Skeletal muscle tissue (tissue), 4 donors: ENCODE data around the gene CHPF. TPM values are rescaled to one million over a fixed set of nuclear protein-coding genes. Genes with fewer than 3 reads are reported as not detected.

Experiments used
- H3K27ac ChIP-seq: one replicate; pipeline ENCODE4 v1.7.0; 2013; ENCODE audit warnings: mild to moderate bottlenecking, low read depth, low read length, inconsistent platforms
- H3K27me3 ChIP-seq, 3 donors: one replicate each; pipeline ENCODE4 v1.7.0; 2013; ENCODE audit warnings: low read length in 3 of 3; ENCODE audit not compliant: control insufficient read depth in 3 of 3, insufficient read depth in 3 of 3
- H3K36me3 ChIP-seq, 3 donors: one replicate each; pipeline ENCODE4 v1.7.0; 2013; ENCODE audit warnings: low read length in 3 of 3; ENCODE audit not compliant: control insufficient read depth in 3 of 3, insufficient read depth in 3 of 3
- H3K4me1 ChIP-seq, 3 donors: one replicate each; pipeline ENCODE4 v1.7.0; 2013; ENCODE audit warnings: low read length in 3 of 3, mild to moderate bottlenecking in 3 of 3; ENCODE audit not compliant: control insufficient read depth in 3 of 3, insufficient read depth in 3 of 3
- H3K4me3 ChIP-seq, 3 donors: one replicate each; pipeline ENCODE4 v1.7.0; 2013; ENCODE audit warnings: low read length in 3 of 3
- H3K9ac ChIP-seq, 3 donors: one replicate each; pipeline ENCODE4 v1.7.0; 2013; ENCODE audit warnings: low read length in 3 of 3, mild to moderate bottlenecking in 3 of 3, moderate library complexity in 2 of 3, low read depth in 1 of 3
- H3K9me3 ChIP-seq, 3 donors: one replicate each; pipeline ENCODE4 v1.7.0; 2013; ENCODE audit warnings: low read length in 3 of 3; ENCODE audit not compliant: control insufficient read depth in 3 of 3
- total RNA-seq: library from RNA; depleted of rRNA; stranded (reverse); fragments of >200 nt; gene quantifications from one replicate; pipeline ENCODE4 v1.2.3, GENCODE V29; 2014
- donor health status: Osteomylitis.

CHPF gene
- total RNA-seq, 1 donor from 2014 or later, result 33.4 TPM

- H3K27ac ChIP-seq, result no peak overlapping the region
- H3K4me3 ChIP-seq, result no peak overlapping the region
- peaks cover 0 to 8% (median 0%) of the 10 kb centered on the region in 3 donors for H3K27me3 ChIP-seq
- H3K4me1 ChIP-seq, result peaks cover 15 to 29% (median 20%) of the 10 kb centered on the region in 3 donors
- H3K36me3 ChIP-seq, result peaks cover 0 to 1% (median under 1%) of the 10 kb centered on the region in 3 donors
- no peak overlapping the region for H3K9ac ChIP-seq
- no peaks in the 10 kb centered on the region for H3K9me3 ChIP-seq
Measured at GRCh38 chr2:219574484-219575311, 31.1 kb upstream of the CHPF start.

GRCh38 chr2:219573166-219573565 lies 29.6 kb upstream of the CHPF start:
- Histone ChIP-seq H3K9ac (no peak overlapping the region), H3K4me3 (no peak overlapping the region), H3K4me1 (peaks cover 12 to 29% (median 25%) of the 10 kb centered on the region in 3 donors), H3K36me3 (peaks cover 0 to 5% (median 2%) of the 10 kb centered on the region in 3 donors), H3K27ac (no peak overlapping the region), H3K9me3 (no peaks in the 10 kb centered on the region), H3K27me3 (peaks cover 0 to 8% (median 0%) of the 10 kb centered on the region in 3 donors)

GRCh38 chr2:219572237-219573001 lies 28.8 kb upstream of the CHPF start, which contains the start of gene INHA:
INHA (plus strand) TSS chr2:219572310; CDS start chr2:219572375, 65 bp downstream.
- Histone ChIP-seq H3K36me3 (peaks cover 0 to 12% (median 6%) of the 10 kb centered on the region in 3 donors), H3K27ac (peak within 1 kb of the TSS; percentile 82), H3K9me3 (no peaks in the 10 kb centered on the region), H3K4me1 (peaks cover 12 to 29% (median 25%) of the 10 kb centered on the region in 3 donors), H3K27me3 (peaks cover 0 to 8% (median 0%) of the 10 kb centered on the region in 3 donors), H3K9ac (peak within 1 kb of the TSS; percentile 76 to 83 (median 81)), H3K4me3 (peak within 1 kb of the TSS in 2 of 3 donors; percentile 65 to 76)

GRCh38 chr2:219571311-219572236 lies 28.0 kb upstream of the CHPF start, which contains the start of gene OBSL1:
OBSL1 (minus strand) TSS chr2:219571539; CDS start chr2:219571232, 307 bp downstream.
- Histone ChIP-seq H3K27me3 (peaks cover 0 to 3% (median 0%) of the 10 kb centered on the region in 3 donors), H3K9me3 (no peaks in the 10 kb centered on the region), H3K4me3 (peak within 1 kb of the TSS; percentile 54 to 77 (median 76)), H3K4me1 (peaks cover 12 to 29% (median 25%) of the 10 kb centered on the region in 3 donors), H3K36me3 (peaks cover 5 to 19% (median 14%) of the 10 kb centered on the region in 3 donors), H3K27ac (peak within 1 kb of the TSS; percentile 82), H3K9ac (peak within 1 kb of the TSS; percentile 77 to 89 (median 83))

GRCh38 chr2:219570924-219571310 lies 27.3 kb upstream of the CHPF start:
- H3K4me3 ChIP-seq, result peak overlapping the region; percentile 54 to 77 (median 76)
- peaks cover 12 to 25% (median 23%) of the 10 kb centered on the region in 3 donors for H3K4me1 ChIP-seq
- no peaks in the 10 kb centered on the region for H3K9me3 ChIP-seq
- peaks cover 0 to 2% (median 0%) of the 10 kb centered on the region in 3 donors for H3K27me3 ChIP-seq
- H3K36me3 ChIP-seq, result peaks cover 12 to 22% (median 18%) of the 10 kb centered on the region in 3 donors
- peak overlapping the region; percentile 82 for H3K27ac ChIP-seq
- H3K9ac ChIP-seq, result peak overlapping the region; percentile 19 to 89 (median 77)

- no peaks in the 10 kb centered on the region for H3K27me3 ChIP-seq
- peaks cover 12 to 20% (median 18%) of the 10 kb centered on the region in 3 donors for H3K4me1 ChIP-seq
- peak overlapping the region; percentile 19 to 89 (median 77) for H3K9ac ChIP-seq
- peak overlapping the region; percentile 54 to 77 (median 76) for H3K4me3 ChIP-seq
- H3K27ac ChIP-seq, result peak overlapping the region; percentile 56
- H3K9me3 ChIP-seq, result no peaks in the 10 kb centered on the region
- peaks cover 16 to 26% (median 23%) of the 10 kb centered on the region in 3 donors for H3K36me3 ChIP-seq
Measured at GRCh38 chr2:219570194-219570923, 26.8 kb upstream of the CHPF start.

- Histone ChIP-seq H3K4me1 (peaks cover 12 to 20% (median 17%) of the 10 kb centered on the region in 3 donors), H3K27ac (peak overlapping the region; percentile 56), H3K9me3 (no peaks in the 10 kb centered on the region), H3K4me3 (no peak overlapping the region), H3K36me3 (peaks cover 23 to 30% (median 30%) of the 10 kb centered on the region in 3 donors), H3K27me3 (no peaks in the 10 kb centered on the region), H3K9ac (peak overlapping the region in 1 of 3 donors; percentile 19)
Measured at GRCh38 chr2:219569635-219570034, 26.0 kb upstream of the CHPF start.

GRCh38 chr2:219569041-219569440 lies 25.4 kb upstream of the CHPF start:
- Histone ChIP-seq H3K27ac (no peak overlapping the region), H3K9me3 (no peaks in the 10 kb centered on the region), H3K4me3 (no peak overlapping the region), H3K4me1 (peaks cover 12 to 20% (median 17%) of the 10 kb centered on the region in 3 donors), H3K27me3 (no peaks in the 10 kb centered on the region), H3K9ac (no peak overlapping the region), H3K36me3 (peaks cover 29 to 36% (median 35%) of the 10 kb centered on the region in 3 donors)
